ENCODE measurements around the gene KRT81. TPM values are rescaled to one million over a fixed set of nuclear protein-coding genes. Genes with fewer than 3 reads are reported as not detected.

The KRT81 gene
- total and polyA plus RNA-seq, 2 donors (not counting 1 experiment from before 2014, with no cell fraction given): not detected

GRCh38 chr12:52285172-52285745 lies 6.1 kb downstream of the KRT81 start:
- H3K4me1 Mint-ChIP-seq: no peaks in the 10 kb centered on the region
- DNase-seq: no peak
- intact Hi-C loops (cut with micrococcal nuclease): no loop called here
- H3K36me3 ChIP-seq (replicated peaks in 1 of 2; ENCODE audit: control extremely low read depth in 1 of 2, control insufficient read depth in 1 of 2, extremely low read depth in 1 of 2, insufficient read depth in 2 of 2, low read length in 1 of 2): no peaks in the 10 kb centered on the region
- ChIA-PET POLR2A (no interaction called here), CTCF (no interaction called here)
- no peak overlapping the region for H2AFZ ChIP-seq (ENCODE audit: insufficient read depth, low read depth, low read length, poor library complexity, severe bottlenecking)
- H3K4me3 Mint-ChIP-seq: no peak overlapping the region
- no peak overlapping the region for H3K27ac ChIP-seq (ENCODE audit: low read length in 2 of 2)
- no peaks in the 10 kb centered on the region for H3K9me3 ChIP-seq (ENCODE audit: control extremely low read depth in 1 of 3, control insufficient read depth in 2 of 3, insufficient read depth in 1 of 3, low read length in 2 of 3)
- H4K20me1 ChIP-seq (ENCODE audit: control insufficient read depth, insufficient read depth, low read length, poor library complexity, severe bottlenecking): no peaks in the 10 kb centered on the region
- H3K27me3 Mint-ChIP-seq: peaks cover 11% of the 10 kb centered on the region
- H3K27ac Mint-ChIP-seq: no peak overlapping the region
- H3K4me2 ChIP-seq (replicated peaks; ENCODE audit: low read depth, low read length, poor library complexity, severe bottlenecking): no peak overlapping the region
- H3K9me3 Mint-ChIP-seq (ENCODE audit: insufficient read depth): no peaks in the 10 kb centered on the region
- H3K9ac ChIP-seq (ENCODE audit: low read length): no peak overlapping the region
- peaks cover 0 to 2% (median 0%) of the 10 kb centered on the region in 4 experiments for H3K27me3 ChIP-seq (replicated peaks in 1 of 4; ENCODE audit: control extremely low read depth in 1 of 4, control insufficient read depth in 3 of 4, insufficient read depth in 4 of 4, low read length in 3 of 4)
- no peaks in the 10 kb centered on the region for H3K4me1 ChIP-seq (ENCODE audit: control insufficient read depth in 2 of 2, insufficient read depth in 2 of 2, low read length in 2 of 2)
- no peak overlapping the region for H3K4me3 ChIP-seq (ENCODE audit: control extremely low read depth in 1 of 5, extremely low read depth in 1 of 5, insufficient read depth in 1 of 5, low read depth in 2 of 5, low read length in 4 of 5)
- ATAC-seq (ENCODE audit: low read depth): no peak
- TF ChIP-seq CTCF (IDR thresholded peaks at IDR 0.05): no peak
- no peak for TF ChIP-seq EZH2 (IDR thresholded peaks at IDR 0.05; ENCODE audit: borderline replicate concordance, insufficient read depth, low read depth, low read length, poor library complexity, severe bottlenecking)
- 80% methylated on average over 1 of the region's 2 CpGs for WGBS (ENCODE audit: insufficient coverage)
- no peaks in the 10 kb centered on the region for H3K79me2 ChIP-seq (ENCODE audit: control insufficient read depth, insufficient read depth, low read length)

DNA sequence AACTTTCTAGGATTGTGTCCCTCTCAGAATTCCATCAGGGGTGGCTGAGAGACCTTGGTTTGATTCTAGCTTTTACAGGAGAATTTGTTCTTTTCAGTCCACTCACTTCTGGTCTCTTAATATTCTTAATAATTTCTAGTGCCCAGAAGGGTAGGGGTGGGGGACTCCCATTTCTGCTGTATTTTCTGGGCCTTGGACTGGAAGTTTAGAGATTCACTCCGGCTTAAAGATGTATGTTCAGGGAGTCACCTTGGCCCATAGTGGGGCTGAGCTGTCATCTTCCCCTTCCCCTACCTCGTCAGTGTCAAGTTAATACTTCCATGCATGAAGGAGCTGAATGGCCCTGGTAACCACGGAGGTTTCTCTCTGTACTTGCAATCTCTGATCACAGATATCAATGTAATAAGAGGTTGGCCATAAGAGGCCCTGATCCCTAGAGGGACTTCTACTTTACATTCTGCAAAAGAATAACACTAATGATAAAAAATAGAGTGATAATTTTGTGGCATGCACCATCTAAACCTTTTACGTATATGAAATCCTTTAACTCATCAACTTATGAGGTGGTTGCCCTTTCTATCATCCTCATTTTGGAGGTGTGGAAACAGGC lies 6.7 kb downstream of the KRT81 start:
- TF ChIP-seq CTCF (IDR thresholded peaks at IDR 0.05) (no peak), EZH2 (IDR thresholded peaks at IDR 0.05; ENCODE audit: borderline replicate concordance, insufficient read depth, low read depth, low read length, poor library complexity, severe bottlenecking) (no peak)
- H3K4me3 ChIP-seq (ENCODE audit: control extremely low read depth in 1 of 5, extremely low read depth in 1 of 5, insufficient read depth in 1 of 5, low read depth in 2 of 5, low read length in 4 of 5): no peak overlapping the region
- WGBS (ENCODE audit: insufficient coverage): 100% methylated on average over 1 of the region's 4 CpGs
- Mint-ChIP-seq H3K27ac (no peak overlapping the region), H3K27me3 (peaks cover 17% of the 10 kb centered on the region), H3K4me1 (no peaks in the 10 kb centered on the region), H3K4me3 (no peak overlapping the region), H3K9me3 (ENCODE audit: insufficient read depth) (no peaks in the 10 kb centered on the region)
- H3K9ac ChIP-seq (ENCODE audit: low read length): no peak overlapping the region
- no peak overlapping the region for H2AFZ ChIP-seq (ENCODE audit: insufficient read depth, low read depth, low read length, poor library complexity, severe bottlenecking)
- H3K4me2 ChIP-seq (replicated peaks; ENCODE audit: low read depth, low read length, poor library complexity, severe bottlenecking): no peak overlapping the region
- H3K27me3 ChIP-seq (replicated peaks in 1 of 4; ENCODE audit: control extremely low read depth in 1 of 4, control insufficient read depth in 3 of 4, insufficient read depth in 4 of 4, low read length in 3 of 4): peaks cover 0 to 7% (median 0%) of the 10 kb centered on the region in 4 experiments
- H4K20me1 ChIP-seq (ENCODE audit: control insufficient read depth, insufficient read depth, low read length, poor library complexity, severe bottlenecking): no peaks in the 10 kb centered on the region
- no peaks in the 10 kb centered on the region for H3K4me1 ChIP-seq (ENCODE audit: control insufficient read depth in 2 of 2, insufficient read depth in 2 of 2, low read length in 2 of 2)
- H3K9me3 ChIP-seq (ENCODE audit: control extremely low read depth in 1 of 3, control insufficient read depth in 2 of 3, insufficient read depth in 1 of 3, low read length in 2 of 3): no peaks in the 10 kb centered on the region
- intact Hi-C loops (cut with micrococcal nuclease): no loop called here
- CTCF ChIA-PET: no interaction called here
- H3K79me2 ChIP-seq (ENCODE audit: control insufficient read depth, insufficient read depth, low read length): no peaks in the 10 kb centered on the region
- DNase-seq (no peak), ATAC-seq (ENCODE audit: low read depth) (no peak)
- POLR2A ChIA-PET: no interaction called here
- H3K36me3 ChIP-seq (replicated peaks in 1 of 2; ENCODE audit: control extremely low read depth in 1 of 2, control insufficient read depth in 1 of 2, extremely low read depth in 1 of 2, insufficient read depth in 2 of 2, low read length in 1 of 2): no peaks in the 10 kb centered on the region
- no peak overlapping the region for H3K27ac ChIP-seq (ENCODE audit: low read length in 2 of 2)
